Activated CD4-positive, alpha-beta T cell treated with anti-CD3 and anti-CD28 coated beads, Interleukin-2, amount 50 U/mL, for 24 hours (primary cell): ENCODE results near the gene ZSWIM3.
"Not testable (repeated sequence)": the region's sequence is repeated elsewhere in the genome, so short reads cannot be mapped to it uniquely, and the experiment has no call there.

ENCODE experiments used
- DNase-seq, 2 donors: peaks; one replicate each; pipeline ENCODE4 v3.0.0-alpha.2; 2020; ENCODE audit warnings: low read depth in 1 of 2, low spot score in 1 of 2

The ZSWIM3 gene

GRCh38 chr20:45890077-45890984, 32.9 kb downstream of the ZSWIM3 start:
- DNase-seq: peak in 1 of 2 donors; percentile 24

- DNase-seq: peak; percentile 76 to 84
Measured at GRCh38 chr20:45890985-45891983, 33.9 kb downstream of the ZSWIM3 start, which contains the start of the genes CTSA and NEURL2. Gene CTSA (plus strand): TSS chr20:45891335. CDS start chr20:45891569, 234 bp downstream. Gene NEURL2 (minus strand): TSS chr20:45891208. CDS start chr20:45890991, 217 bp downstream.

GRCh38 chr20:45892049-45892825, 34.8 kb downstream of the ZSWIM3 start:
- DNase-seq: no peak

- DNase-seq: no peak
Measured at GRCh38 chr20:45892828-45893500, 35.5 kb downstream of the ZSWIM3 start.

- no peak for DNase-seq
Measured at GRCh38 chr20:45893831-45894230, 36.4 kb downstream of the ZSWIM3 start.

- DNase-seq: no peak
Measured at GRCh38 chr20:45894797-45895196, 37.4 kb downstream of the ZSWIM3 start.

GRCh38 chr20:45896641-45897161, 39.3 kb downstream of the ZSWIM3 start:
- DNase-seq: no peak

- DNase-seq: no peak
Measured at GRCh38 chr20:45897289-45897688, 39.9 kb downstream of the ZSWIM3 start.

- DNase-seq: no peak
Measured at GRCh38 chr20:45897692-45898091, 40.3 kb downstream of the ZSWIM3 start.

GRCh38 chr20:45898285-45898684, 40.9 kb downstream of the ZSWIM3 start:
- DNase-seq: no peak

- DNase-seq: no peak
Measured at GRCh38 chr20:45899046-45899835, 41.8 kb downstream of the ZSWIM3 start.

GRCh38 chr20:45901332-45901731, 43.9 kb downstream of the ZSWIM3 start:
- not testable (repeated sequence) for DNase-seq

GRCh38 chr20:45902199-45902701, 44.8 kb downstream of the ZSWIM3 start:
- no peak for DNase-seq

GRCh38 chr20:45904583-45905504, 47.4 kb downstream of the ZSWIM3 start:
- no peak for DNase-seq

GRCh38 chr20:45905505-45906079, 48.2 kb downstream of the ZSWIM3 start:
- DNase-seq: no peak

GRCh38 chr20:45907219-45907948, 50.0 kb downstream of the ZSWIM3 start:
- DNase-seq: no peak

GRCh38 chr20:45908084-45908483, 50.7 kb downstream of the ZSWIM3 start:
- no peak for DNase-seq
